Measurements from ENCODE around the gene MAP1B. TPM values are rescaled to one million over a fixed set of nuclear protein-coding genes. Genes with fewer than 3 reads are reported as not detected.

MAP1B gene
- polyA plus RNA-seq, 1 donor (not counting 4 experiments of a cell fraction or from before 2014, with no cell fraction given), result 3.3 TPM

- Histone ChIP-seq H3K27me3 (ENCODE audit: control insufficient read depth, extremely low read depth, insufficient read depth, low read length) (no peaks in the 10 kb centered on the region), H3K4me2 (ENCODE audit: control insufficient read depth, extremely low read depth, insufficient read depth, low read depth, low read length) (no peak overlapping the region), H3K27ac (ENCODE audit: control insufficient read depth, insufficient read depth, low read length) (no peak overlapping the region), H2AFZ (ENCODE audit: control insufficient read depth, low read length) (no peak overlapping the region), H3K36me3 (ENCODE audit: control insufficient read depth in 2 of 2, extremely low read depth in 1 of 2, insufficient read depth in 2 of 2, low read length in 2 of 2) (peaks cover 8 to 14% of the 10 kb centered on the region in 2 experiments), H3K9me1 (ENCODE audit: control insufficient read depth, extremely low read depth, insufficient read depth, low read length) (peaks cover 2% of the 10 kb centered on the region), H3K9me3 (ENCODE audit: control insufficient read depth, low read depth, low read length) (no peaks in the 10 kb centered on the region), H4K20me1 (ENCODE audit: control insufficient read depth, extremely low read depth, insufficient read depth, low read length) (no peaks in the 10 kb centered on the region), H3K9ac (ENCODE audit: control insufficient read depth, extremely low read depth, insufficient read depth, low read length) (no peak overlapping the region), H3K4me1 (ENCODE audit: control insufficient read depth, extremely low read depth, insufficient read depth, low read length) (peaks cover 31% of the 10 kb centered on the region), H3K4me3 (ENCODE audit: control insufficient read depth in 2 of 3, extremely low read depth in 1 of 3, insufficient read depth in 2 of 3, low read depth in 1 of 3, low read length in 3 of 3) (no peak overlapping the region), H3K79me2 (ENCODE audit: control insufficient read depth, insufficient read depth, low read length) (no peaks in the 10 kb centered on the region)
- TF ChIP-seq CTCF (optimal IDR thresholded peaks at IDR 0.05 in 1 of 3, IDR thresholded peaks at IDR 0.05 in 1 of 3, conservative IDR thresholded peaks at IDR 0.05 in 1 of 3; ENCODE audit: extremely low read depth in 1 of 3, insufficient read depth in 2 of 3, low read length in 3 of 3) (no peak), EZH2 (IDR thresholded peaks at IDR 0.05; ENCODE audit: low read length) (no peak)
- dilution Hi-C loops (cut with MboI; ENCODE audit: extremely low pct_ligation_motif_present, low sequenced_read_pairs), result no loop called here
- DNase-seq (ENCODE audit: low read depth, low spot score) (no peak), FAIRE-seq (no peak)
Measured at GRCh38 chr5:72214168-72214567, 106.9 kb downstream of the MAP1B start.

- dilution Hi-C loops (cut with MboI; ENCODE audit: extremely low pct_ligation_motif_present, low sequenced_read_pairs), result no loop called here
- FAIRE-seq, result no peak
- H3K79me2 ChIP-seq (ENCODE audit: control insufficient read depth, insufficient read depth, low read length), result no peaks in the 10 kb centered on the region
- H4K20me1 ChIP-seq (ENCODE audit: control insufficient read depth, extremely low read depth, insufficient read depth, low read length), result no peaks in the 10 kb centered on the region
- no peak overlapping the region for H3K27ac ChIP-seq (ENCODE audit: control insufficient read depth, insufficient read depth, low read length)
- H3K9me3 ChIP-seq (ENCODE audit: control insufficient read depth, low read depth, low read length), result no peaks in the 10 kb centered on the region
- TF ChIP-seq EZH2 (IDR thresholded peaks at IDR 0.05; ENCODE audit: low read length), result no peak
- no peak for TF ChIP-seq CTCF (optimal IDR thresholded peaks at IDR 0.05 in 1 of 3, IDR thresholded peaks at IDR 0.05 in 1 of 3, conservative IDR thresholded peaks at IDR 0.05 in 1 of 3; ENCODE audit: extremely low read depth in 1 of 3, insufficient read depth in 2 of 3, low read length in 3 of 3)
- no peaks in the 10 kb centered on the region for H3K27me3 ChIP-seq (ENCODE audit: control insufficient read depth, extremely low read depth, insufficient read depth, low read length)
- peaks cover 14 to 23% of the 10 kb centered on the region in 2 experiments for H3K36me3 ChIP-seq (ENCODE audit: control insufficient read depth in 2 of 2, extremely low read depth in 1 of 2, insufficient read depth in 2 of 2, low read length in 2 of 2)
- no peak for DNase-seq (ENCODE audit: low read depth, low spot score)
- no peak overlapping the region for H3K9ac ChIP-seq (ENCODE audit: control insufficient read depth, extremely low read depth, insufficient read depth, low read length)
- H2AFZ ChIP-seq (ENCODE audit: control insufficient read depth, low read length), result no peak overlapping the region
- no peak overlapping the region for H3K4me3 ChIP-seq (ENCODE audit: control insufficient read depth in 2 of 3, extremely low read depth in 1 of 3, insufficient read depth in 2 of 3, low read depth in 1 of 3, low read length in 3 of 3)
- H3K9me1 ChIP-seq (ENCODE audit: control insufficient read depth, extremely low read depth, insufficient read depth, low read length), result no peaks in the 10 kb centered on the region
- H3K4me2 ChIP-seq (ENCODE audit: control insufficient read depth, extremely low read depth, insufficient read depth, low read depth, low read length), result no peak overlapping the region
- H3K4me1 ChIP-seq (ENCODE audit: control insufficient read depth, extremely low read depth, insufficient read depth, low read length), result peaks cover 5% of the 10 kb centered on the region
Measured at GRCh38 chr5:72216756-72217155, 109.5 kb downstream of the MAP1B start.
